Measurements from ENCODE around the gene FOXP4.
A peak's percentile ranks its signal among the peaks of the same experiment; 100 is the strongest.

The FOXP4 gene

GRCh38 chr6:41560431-41561192 is 14.4 kb downstream of the FOXP4 start:
- peak overlapping the region; percentile 46 for H3K4me3 ChIP-seq (ENCODE audit: low read depth, low read length)

GRCh38 chr6:41561416-41561815 is 15.2 kb downstream of the FOXP4 start:
- no peak for DNase-seq (ENCODE audit: low read depth)
- H3K4me3 ChIP-seq (ENCODE audit: low read depth, low read length): no peak overlapping the region

More at GRCh38 chr6:41560431-41561192, 14.4 kb downstream of the FOXP4 start:
- DNase-seq (ENCODE audit: low read depth): no peak

DNA sequence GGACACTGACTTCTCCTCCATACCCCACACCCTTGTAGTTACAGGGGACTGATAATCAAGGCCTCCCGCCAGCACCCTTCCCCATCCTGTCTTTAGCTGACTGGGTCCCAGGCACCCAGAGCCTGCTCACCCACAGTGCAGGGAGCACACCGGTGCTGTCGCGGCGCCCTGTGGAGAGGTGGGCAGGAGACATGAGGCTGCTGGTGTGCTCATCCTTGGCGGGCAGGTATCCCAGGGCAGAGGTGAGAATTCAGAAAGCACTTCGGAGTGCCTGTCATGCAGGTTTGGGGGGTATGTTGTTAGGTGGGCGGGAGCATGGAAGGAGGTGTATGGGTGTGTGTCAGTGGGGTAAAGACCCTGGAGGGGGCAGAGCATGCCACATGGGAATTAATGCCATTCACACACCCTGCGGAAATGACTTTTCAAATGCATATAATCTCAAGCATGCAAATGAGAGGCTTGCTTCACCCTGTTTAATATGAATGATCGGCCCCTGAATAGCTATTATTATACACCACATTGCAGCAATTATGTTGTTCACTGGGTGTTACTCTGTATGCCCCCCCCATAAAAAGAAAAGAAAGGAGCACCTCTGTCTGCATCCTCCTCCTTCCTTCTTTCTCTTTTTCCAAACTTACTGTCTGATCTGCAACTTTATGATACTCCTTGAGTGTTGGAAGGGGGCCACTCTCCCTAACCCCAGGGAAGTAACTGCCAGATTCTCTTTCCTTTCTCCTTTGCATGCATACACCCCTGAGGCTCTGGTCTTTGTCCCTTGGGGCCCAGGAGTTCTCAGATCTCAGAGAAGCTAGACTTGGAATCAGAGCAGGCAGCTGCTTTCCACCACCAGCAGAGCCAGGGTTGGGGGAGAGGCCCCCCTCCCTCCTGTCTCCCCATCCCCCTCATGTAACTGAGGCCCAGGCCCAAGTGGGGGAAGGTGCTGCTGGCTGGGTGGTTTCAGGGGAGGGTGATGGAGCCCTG is 16.0 kb downstream of the FOXP4 start:
- no peak overlapping the region for H3K4me3 ChIP-seq (ENCODE audit: low read depth, low read length)
- no peak for DNase-seq (ENCODE audit: low read depth)

- no peak for DNase-seq (ENCODE audit: low read depth)
These were observed 17.0 kb downstream of the FOXP4 start for GRCh38 chr6:41563060-41563776.

GRCh38 chr6:41564448-41565142 is 18.4 kb downstream of the FOXP4 start:
- no peak for DNase-seq (ENCODE audit: low read depth)
- H3K4me3 ChIP-seq (ENCODE audit: low read depth, low read length): no peak overlapping the region

More at GRCh38 chr6:41563060-41563776, 17.0 kb downstream of the FOXP4 start:
- no peak overlapping the region for H3K4me3 ChIP-seq (ENCODE audit: low read depth, low read length)

DNA sequence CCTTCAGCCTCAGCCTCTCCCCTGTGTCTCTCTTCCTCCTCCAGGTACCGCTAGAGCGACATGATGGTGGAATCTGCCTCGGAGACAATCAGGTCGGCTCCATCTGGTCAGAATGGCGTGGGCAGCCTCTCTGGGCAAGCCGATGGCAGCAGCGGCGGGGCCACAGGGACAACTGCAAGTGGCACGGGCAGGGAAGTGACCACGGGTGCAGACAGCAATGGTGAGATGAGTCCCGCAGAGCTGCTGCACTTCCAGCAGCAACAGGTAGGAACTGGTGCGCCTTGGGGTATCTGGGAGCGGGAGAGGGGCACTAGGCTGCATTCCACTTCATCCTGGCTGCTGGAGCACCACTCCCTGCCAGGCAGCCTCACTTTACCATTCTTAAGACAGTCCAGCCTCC is 19.5 kb downstream of the FOXP4 start:
- no peak for DNase-seq (ENCODE audit: low read depth)
- H3K4me3 ChIP-seq (ENCODE audit: low read depth, low read length): no peak overlapping the region

DNA sequence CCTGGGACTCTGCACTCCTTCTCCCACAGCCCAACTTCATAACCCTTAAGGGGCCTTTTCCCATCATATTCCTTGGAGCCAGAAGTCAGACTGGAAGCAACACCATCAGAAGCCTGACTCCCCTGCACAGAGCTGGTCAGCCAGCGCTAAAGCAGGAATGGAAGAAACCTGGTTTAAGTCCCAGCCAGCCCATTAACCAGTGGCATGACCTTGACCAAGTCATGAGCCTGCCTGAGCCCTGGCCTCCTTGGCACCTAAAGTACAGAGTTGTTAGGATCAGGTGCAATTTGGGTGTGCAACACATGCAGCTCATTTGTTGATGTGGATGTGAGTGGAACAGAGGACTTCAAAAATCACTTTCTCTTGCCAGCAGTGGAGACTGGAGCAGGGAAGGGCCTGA is 20.8 kb downstream of the FOXP4 start:
- H3K4me3 ChIP-seq (ENCODE audit: low read depth, low read length): no peak overlapping the region
- no peak for DNase-seq (ENCODE audit: low read depth)

DNA sequence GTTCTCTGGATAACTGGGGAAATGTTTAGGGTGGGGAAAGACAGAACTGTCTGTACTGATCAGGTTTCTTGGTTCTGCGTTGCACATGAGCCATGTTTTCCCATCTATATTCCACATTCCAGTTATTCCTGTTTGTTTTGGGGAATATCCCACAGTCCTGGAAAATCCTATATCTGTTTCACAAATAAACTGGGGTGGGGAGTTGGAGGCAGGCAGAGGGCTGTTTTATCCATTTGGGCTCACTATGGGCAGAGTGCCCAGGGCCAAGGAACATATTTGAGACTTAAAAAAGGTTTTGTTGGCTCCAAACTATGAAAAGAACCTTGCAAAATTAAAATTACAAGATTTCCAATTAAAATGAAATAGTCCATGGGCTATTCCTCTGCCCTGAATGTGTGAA is 21.5 kb downstream of the FOXP4 start:
- H3K4me3 ChIP-seq (ENCODE audit: low read depth, low read length): no peak overlapping the region
- DNase-seq (ENCODE audit: low read depth): no peak

DNA sequence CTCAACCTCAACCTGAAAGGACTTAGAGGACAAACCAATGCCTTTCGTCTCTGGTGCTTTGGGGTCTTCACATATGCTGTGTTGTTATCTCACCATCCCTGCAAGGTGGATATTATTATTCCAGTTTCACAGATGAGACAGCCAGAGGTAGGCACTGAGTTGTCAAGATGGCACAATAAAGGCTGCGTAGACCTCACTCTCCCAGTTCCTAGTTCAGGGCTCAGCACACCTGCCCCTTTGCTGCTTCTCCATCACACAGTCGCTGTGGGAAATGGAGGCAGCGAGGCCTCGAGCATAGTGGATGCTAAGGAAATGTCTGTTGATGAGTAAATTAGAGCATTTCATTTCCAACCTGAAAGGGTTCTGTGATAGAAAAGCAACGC is 22.0 kb downstream of the FOXP4 start:
- no peak overlapping the region for H3K4me3 ChIP-seq (ENCODE audit: low read depth, low read length)
- DNase-seq (ENCODE audit: low read depth): no peak

DNA sequence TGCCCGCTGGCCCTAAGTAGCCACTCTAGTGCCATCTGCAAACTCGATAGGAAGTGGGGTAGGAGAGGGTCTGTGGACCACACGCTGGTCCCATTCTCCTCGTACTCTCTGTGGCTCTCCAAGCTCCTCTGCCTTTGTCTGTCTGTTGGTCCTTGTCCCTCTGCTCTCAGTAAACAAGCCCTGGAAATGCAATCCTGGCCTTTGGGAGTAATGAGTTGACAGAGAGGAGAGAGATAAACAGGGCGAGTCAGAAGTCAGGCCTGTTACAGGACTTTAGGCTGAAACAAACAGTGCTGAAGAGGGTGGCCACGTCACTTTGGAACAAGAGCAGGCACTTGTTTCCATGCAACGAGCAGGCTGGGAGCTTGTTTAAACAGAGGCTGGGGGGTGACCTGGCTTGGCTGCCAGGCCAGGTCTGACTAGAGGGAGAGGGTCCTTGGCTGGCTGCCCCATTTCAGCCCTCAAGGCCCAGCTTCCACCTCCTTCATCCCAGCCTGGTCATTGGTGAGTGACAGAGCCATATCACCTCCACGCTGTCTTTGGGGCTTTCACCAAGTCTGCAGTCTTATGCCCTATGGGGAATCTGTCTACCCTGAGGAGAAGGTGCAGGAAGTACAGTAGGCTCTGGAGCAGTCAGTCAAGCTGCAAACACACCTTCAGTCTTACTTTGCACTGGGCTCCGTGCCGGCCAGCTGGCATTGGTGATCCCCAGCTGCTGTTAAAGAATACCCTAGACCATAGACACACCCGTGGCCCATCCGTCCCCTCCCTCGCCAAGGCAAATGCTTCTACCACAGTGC is 22.6 kb downstream of the FOXP4 start:
- no peak for DNase-seq (ENCODE audit: low read depth)
- H3K4me3 ChIP-seq (ENCODE audit: low read depth, low read length): no peak overlapping the region

DNA sequence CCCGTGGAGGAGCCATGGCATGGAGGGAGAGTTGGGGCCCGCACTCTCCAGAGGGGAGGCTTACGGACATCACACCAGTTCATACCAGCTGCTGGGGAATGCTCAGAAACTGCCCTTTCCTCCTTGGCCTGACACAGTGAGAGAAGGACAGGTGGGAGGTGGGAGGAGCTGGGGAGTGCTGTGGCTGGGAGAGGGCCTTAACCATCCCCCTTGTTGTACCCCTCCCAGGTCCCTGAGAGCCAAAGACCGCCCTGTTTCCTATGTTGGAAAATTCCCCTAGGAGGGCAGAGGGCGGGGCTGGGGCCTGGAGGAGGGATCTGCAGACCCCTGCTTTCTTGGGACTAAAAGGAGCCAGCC is 24.1 kb downstream of the FOXP4 start:
- no peak overlapping the region for H3K4me3 ChIP-seq (ENCODE audit: low read depth, low read length)
- no peak for DNase-seq (ENCODE audit: low read depth)

DNA sequence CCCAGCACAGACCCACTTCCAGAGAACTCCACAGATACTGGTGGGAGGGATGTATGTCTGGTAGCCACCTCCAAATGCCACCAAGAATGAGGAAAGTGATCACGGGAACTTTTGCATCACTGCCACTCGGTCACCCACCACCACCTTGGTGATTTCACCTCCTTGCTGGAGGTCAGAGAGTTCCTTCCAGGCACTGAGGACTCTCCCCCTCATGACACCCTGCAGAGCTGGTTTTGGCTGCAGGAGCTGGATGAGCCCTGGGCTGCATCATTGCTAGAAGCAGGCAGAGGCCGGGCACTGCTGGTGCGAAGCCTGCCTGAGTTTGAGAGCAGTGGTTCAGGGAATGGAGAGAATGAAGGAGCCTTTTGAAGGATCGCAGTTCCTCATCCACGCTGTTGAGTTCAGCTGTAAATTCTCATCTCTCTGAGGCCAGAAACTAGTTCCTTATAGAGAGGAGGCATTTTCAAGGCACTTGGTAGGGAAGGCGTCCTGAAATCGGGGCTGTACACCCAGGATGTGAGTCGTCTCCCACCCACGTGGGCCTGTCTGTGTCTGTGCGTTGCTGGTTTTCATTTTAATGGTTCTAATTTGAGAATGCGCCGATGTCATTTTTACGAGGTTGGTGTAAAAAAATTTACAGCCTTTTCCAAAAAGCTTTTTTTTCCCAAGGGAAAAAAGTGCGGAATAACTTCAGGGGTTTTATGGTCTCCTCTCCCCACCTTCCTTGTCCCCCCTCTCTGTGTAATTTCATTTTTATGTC is 25.0 kb downstream of the FOXP4 start:
- H3K4me3 ChIP-seq (ENCODE audit: low read depth, low read length): no peak overlapping the region
- no peak for DNase-seq (ENCODE audit: low read depth)

GRCh38 chr6:41572613-41573012 is 26.4 kb downstream of the FOXP4 start:
- no peak overlapping the region for H3K4me3 ChIP-seq (ENCODE audit: low read depth, low read length)
- DNase-seq (ENCODE audit: low read depth): no peak

DNA sequence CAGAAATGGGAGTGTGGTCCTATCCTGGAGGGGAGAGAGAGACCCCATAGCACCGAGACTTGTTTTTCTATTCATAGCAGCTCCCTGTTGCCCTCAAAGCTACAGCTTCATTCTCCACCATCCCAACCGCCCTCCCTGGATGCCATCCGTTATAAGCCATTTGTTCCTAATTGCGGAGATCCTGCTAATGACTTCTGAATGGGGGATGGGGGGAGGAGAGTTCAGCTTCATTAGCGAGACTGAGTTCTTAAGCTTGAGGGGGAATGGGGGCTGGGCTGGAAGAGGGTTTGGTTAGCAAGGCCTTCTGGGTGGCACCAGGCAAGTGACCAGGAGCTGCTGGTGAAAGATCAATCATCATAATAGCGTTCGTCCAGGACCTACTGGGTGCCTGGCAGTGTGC is 27.1 kb downstream of the FOXP4 start:
- H3K4me3 ChIP-seq (ENCODE audit: low read depth, low read length): no peak overlapping the region
- DNase-seq (ENCODE audit: low read depth): no peak

DNA sequence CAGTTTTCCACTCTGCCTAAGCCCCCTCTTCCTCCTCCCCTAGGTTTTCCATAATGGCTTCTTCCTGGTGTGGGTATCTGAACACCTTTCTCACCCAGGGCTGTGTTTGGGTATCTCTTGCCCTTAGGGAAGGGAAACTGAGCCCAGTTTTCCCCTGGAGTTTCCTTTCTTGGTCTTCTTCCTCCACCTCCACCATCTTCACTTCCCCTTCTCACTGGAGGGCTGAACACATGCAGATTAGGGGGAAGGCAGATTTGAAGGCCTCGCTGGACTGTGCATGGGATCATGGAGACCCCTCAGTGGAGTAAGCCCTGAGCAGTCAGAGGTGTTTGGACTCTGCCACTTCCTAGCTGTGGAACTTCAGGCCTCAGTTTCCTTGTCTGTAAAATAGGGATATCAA is 27.8 kb downstream of the FOXP4 start:
- no peak for DNase-seq (ENCODE audit: low read depth)
- no peak overlapping the region for H3K4me3 ChIP-seq (ENCODE audit: low read depth, low read length)

DNA sequence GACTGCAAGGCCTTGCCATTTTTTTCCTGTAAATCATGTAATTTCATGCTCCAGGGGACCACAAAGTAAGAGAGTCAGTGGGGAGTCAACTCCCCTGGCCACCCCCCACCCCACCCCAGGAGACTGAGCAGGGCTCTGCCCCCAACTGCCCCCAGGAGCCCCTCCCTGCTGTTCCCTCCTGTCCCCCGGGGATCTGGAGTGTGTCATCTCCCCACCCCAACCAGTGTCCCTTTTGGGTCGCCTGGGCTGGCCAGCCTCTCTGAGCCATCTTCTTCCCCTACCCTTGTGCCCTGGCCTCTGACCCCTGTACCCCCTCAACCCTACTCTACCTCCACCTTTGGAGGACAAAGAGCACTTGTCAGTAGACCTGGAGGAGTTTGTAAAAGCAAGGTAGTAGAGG is 29.4 kb downstream of the FOXP4 start:
- no peak for DNase-seq (ENCODE audit: low read depth)
- no peak overlapping the region for H3K4me3 ChIP-seq (ENCODE audit: low read depth, low read length)

DNA sequence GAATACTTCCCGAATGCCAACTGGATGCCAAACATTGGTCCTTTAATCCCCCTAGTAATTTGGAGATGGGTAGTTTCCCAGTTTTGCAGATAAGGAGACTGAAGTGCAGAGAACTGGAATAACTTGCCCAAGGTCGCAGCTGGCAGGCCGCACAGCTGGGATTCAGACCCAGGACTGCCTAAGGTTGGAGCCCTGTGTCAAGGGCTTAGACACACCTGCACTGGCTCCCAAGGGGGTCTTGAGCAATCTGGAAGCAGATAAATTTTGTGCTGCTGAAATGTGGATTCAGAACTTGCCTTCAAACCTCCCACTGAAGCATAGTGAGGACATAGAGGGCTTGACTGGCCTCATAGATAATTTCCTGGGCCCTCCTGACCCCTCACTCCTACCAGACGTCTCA is 30.5 kb downstream of the FOXP4 start:
- DNase-seq (ENCODE audit: low read depth): no peak
- H3K4me3 ChIP-seq (ENCODE audit: low read depth, low read length): no peak overlapping the region

Measured in skeletal muscle cell (primary cell).